Coronary artery (tissue), 2 donors: ENCODE results near the gene TIGD1.

ENCODE experiments used
- DNase-seq: peaks from one replicate; pipeline ENCODE4 v3.0.0-alpha.2; 2017; ENCODE audit warnings: low spot score
- H3K27ac ChIP-seq, 2 donors: fragments of 200-600 bp; sonication (generic); one replicate each; pipeline ENCODE4 v1.5.1; 2016 to 2019
- H3K4me3 ChIP-seq: fragments of 200-600 bp; sonication (generic); 2 replicates; pipeline ENCODE4 v1.5.1; 2016; ENCODE audit warnings: mild to moderate bottlenecking, moderate library complexity
- TF ChIP-seq, protein P1 (sequence below): fragments of 200-600 bp; sonication (generic); IDR thresholded peaks from one replicate; pipeline ENCODE4 v1.5.1; 2019; ENCODE audit warnings: antibody characterized with exemption

TIGD1 gene

DNA sequence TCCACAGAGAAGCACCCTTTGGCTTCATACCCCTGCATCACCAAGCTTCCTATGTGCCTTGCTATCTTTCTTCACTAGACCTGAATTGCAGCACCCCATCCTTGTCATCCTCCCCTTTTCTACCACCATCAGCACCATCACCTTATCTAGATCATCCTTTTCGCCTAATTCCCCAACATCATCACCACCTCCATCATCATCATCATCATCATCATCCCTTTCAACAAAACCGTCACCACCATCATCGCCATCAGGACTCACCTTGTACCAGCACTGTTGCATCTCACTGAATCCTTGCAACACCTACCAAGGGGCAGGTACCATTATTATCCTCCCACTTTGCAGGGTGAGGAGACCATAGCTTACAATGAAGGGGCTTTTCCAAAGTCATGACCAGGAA, 51.9 kb downstream of the TIGD1 start:
- TF ChIP-seq, protein P1, sequence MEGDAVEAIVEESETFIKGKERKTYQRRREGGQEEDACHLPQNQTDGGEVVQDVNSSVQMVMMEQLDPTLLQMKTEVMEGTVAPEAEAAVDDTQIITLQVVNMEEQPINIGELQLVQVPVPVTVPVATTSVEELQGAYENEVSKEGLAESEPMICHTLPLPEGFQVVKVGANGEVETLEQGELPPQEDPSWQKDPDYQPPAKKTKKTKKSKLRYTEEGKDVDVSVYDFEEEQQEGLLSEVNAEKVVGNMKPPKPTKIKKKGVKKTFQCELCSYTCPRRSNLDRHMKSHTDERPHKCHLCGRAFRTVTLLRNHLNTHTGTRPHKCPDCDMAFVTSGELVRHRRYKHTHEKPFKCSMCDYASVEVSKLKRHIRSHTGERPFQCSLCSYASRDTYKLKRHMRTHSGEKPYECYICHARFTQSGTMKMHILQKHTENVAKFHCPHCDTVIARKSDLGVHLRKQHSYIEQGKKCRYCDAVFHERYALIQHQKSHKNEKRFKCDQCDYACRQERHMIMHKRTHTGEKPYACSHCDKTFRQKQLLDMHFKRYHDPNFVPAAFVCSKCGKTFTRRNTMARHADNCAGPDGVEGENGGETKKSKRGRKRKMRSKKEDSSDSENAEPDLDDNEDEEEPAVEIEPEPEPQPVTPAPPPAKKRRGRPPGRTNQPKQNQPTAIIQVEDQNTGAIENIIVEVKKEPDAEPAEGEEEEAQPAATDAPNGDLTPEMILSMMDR, result no peak
- no peak overlapping the region for H3K27ac ChIP-seq
- H3K4me3 ChIP-seq, result no peak overlapping the region
- DNase-seq, result no peak
